GM10266 (cell line): ENCODE data around the gene DGKZ.

Experiments
- DNase-seq: peaks from one replicate; pipeline ENCODE4 v3.0.0; 2012; ENCODE audit errors: extremely low spot score
- CTCF ChIP-seq: IDR thresholded peaks from 2 replicates; pipeline ENCODE4 v1.5.1; 2012; ENCODE audit warnings: mild to moderate bottlenecking, low read depth; ENCODE audit not compliant: control insufficient read depth, insufficient read depth; ENCODE audit errors: missing control alignments

Gene DGKZ

DNA sequence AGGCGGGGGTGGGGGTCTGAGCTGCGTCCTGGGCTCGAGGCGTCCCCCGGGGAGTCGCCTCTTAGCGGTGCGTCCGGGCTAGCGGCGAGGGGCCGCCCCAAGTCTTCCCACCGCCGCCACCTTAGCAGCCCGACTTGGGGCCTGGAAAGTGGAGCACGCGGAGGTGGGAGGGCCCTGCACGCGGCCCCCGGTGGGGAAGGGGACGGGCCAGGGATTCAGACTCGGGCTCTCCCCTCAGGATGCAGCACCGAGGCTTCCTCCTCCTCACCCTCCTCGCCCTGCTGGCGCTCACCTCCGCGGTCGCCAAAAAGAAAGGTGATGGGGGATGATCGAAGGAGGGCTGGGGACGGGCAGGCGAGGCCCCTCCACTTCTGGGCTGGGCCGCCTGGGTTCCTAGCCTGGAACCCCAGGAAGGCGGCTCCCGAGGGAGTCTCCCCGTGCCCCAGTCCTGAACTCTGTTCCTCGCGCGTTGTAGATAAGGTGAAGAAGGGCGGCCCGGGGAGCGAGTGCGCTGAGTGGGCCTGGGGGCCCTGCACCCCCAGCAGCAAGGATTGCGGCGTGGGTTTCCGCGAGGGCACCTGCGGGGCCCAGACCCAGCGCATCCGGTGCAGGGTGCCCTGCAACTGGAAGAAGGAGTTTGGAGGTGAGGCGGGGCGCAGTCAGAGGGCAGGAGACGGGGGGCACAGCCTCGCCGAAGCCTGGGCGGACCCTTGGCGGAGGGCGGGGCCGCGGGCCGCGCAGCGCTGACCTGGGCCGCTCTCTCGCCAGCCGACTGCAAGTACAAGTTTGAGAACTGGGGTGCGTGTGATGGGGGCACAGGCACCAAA is 34.8 kb downstream of the DGKZ start:
- TF ChIP-seq CTCF: no peak
- DNase-seq: peak; percentile 66

GRCh38 chr11:46382646-46383403 is 35.6 kb downstream of the DGKZ start:
- peak; percentile 40 for TF ChIP-seq CTCF
- DNase-seq: no peak

DNA sequence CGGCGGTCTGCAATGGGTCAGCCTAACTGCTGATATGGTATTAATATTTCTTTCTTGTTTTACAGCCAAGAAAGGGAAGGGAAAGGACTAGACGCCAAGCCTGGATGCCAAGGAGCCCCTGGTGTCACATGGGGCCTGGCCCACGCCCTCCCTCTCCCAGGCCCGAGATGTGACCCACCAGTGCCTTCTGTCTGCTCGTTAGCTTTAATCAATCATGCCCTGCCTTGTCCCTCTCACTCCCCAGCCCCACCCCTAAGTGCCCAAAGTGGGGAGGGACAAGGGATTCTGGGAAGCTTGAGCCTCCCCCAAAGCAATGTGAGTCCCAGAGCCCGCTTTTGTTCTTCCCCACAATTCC is 36.1 kb downstream of the DGKZ start:
- no peak for TF ChIP-seq CTCF
- DNase-seq: no peak

GRCh38 chr11:46383974-46384701 is 36.9 kb downstream of the DGKZ start:
- TF ChIP-seq CTCF: no peak
- DNase-seq: no peak

- DNase-seq: no peak
- TF ChIP-seq CTCF: no peak
Observed at GRCh38 chr11:46385169-46386004, 38.1 kb downstream of the DGKZ start.

DNA sequence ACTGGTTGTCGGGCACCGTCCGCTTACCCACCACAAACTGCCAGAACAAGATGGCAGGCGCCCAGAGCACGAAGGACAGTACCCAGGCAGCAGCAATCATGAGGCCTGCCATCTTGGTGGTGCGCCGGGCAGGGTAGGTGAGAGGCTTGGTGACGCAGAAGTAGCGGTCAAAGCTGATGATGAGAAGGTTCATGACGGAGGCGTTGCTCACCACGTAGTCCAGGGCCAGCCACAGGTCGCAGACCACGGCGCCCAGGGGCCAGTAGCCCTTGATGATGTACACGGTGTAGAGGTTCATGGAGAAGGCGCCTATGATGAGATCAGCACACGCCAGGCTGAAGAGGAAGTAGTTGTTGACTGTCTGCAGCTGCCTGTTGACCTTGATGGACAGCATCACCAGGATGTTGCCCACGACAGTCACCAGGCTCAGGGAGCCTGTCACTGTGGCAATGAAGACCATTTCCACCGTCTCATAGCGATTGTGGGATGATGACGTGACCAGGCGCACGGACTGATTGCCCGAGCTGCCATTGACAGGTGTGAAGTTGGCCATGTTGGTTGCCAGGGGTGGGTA is 38.8 kb downstream of the DGKZ start:
- no peak for DNase-seq
- TF ChIP-seq CTCF: no peak
